Measurements from ENCODE around the gene RIBC2.
"Not testable (repeated sequence)": the region's sequence is repeated elsewhere in the genome, so short reads cannot be mapped to it uniquely, and the experiment has no call there.

Gene RIBC2

GRCh38 chr22:45423524-45423923 is 10.0 kb downstream of the RIBC2 start:
- DNase-seq (ENCODE audit: extremely low spot score, insufficient read length, low read depth): no peak
- FAIRE-seq: no peak

- no peak for FAIRE-seq
- DNase-seq (ENCODE audit: extremely low spot score, insufficient read length, low read depth): no peak
Measured at GRCh38 chr22:45424241-45424731, 10.8 kb downstream of the RIBC2 start.

- no peak for FAIRE-seq
- DNase-seq (ENCODE audit: extremely low spot score, insufficient read length, low read depth): no peak
Measured at GRCh38 chr22:45425101-45425500, 11.6 kb downstream of the RIBC2 start.

GRCh38 chr22:45425531-45426265 is 12.2 kb downstream of the RIBC2 start:
- DNase-seq (ENCODE audit: extremely low spot score, insufficient read length, low read depth): no peak
- FAIRE-seq: no peak

GRCh38 chr22:45426387-45426786 is 12.9 kb downstream of the RIBC2 start:
- no peak for FAIRE-seq
- DNase-seq (ENCODE audit: extremely low spot score, insufficient read length, low read depth): no peak

- DNase-seq (ENCODE audit: extremely low spot score, insufficient read length, low read depth) (no peak), FAIRE-seq (no peak)
Measured at GRCh38 chr22:45427114-45427513, 13.6 kb downstream of the RIBC2 start.

GRCh38 chr22:45428391-45429385 is 15.2 kb downstream of the RIBC2 start:
- FAIRE-seq (no peak), DNase-seq (ENCODE audit: extremely low spot score, insufficient read length, low read depth) (no peak)

- FAIRE-seq (no peak), DNase-seq (ENCODE audit: extremely low spot score, insufficient read length, low read depth) (no peak)
Measured at GRCh38 chr22:45429424-45429823, 15.9 kb downstream of the RIBC2 start.

GRCh38 chr22:45429981-45430775 is 16.7 kb downstream of the RIBC2 start:
- FAIRE-seq (no peak), DNase-seq (ENCODE audit: extremely low spot score, insufficient read length, low read depth) (no peak)

- FAIRE-seq (no peak), DNase-seq (ENCODE audit: extremely low spot score, insufficient read length, low read depth) (no peak)
Measured at GRCh38 chr22:45430871-45431270, 17.4 kb downstream of the RIBC2 start.

- DNase-seq (ENCODE audit: extremely low spot score, insufficient read length, low read depth) (no peak), FAIRE-seq (no peak)
Measured at GRCh38 chr22:45434981-45435380, 21.5 kb downstream of the RIBC2 start.

GRCh38 chr22:45435544-45436139 is 22.1 kb downstream of the RIBC2 start:
- DNase-seq (ENCODE audit: extremely low spot score, insufficient read length, low read depth) (peak; percentile 44), FAIRE-seq (peak; percentile 96)

GRCh38 chr22:45436871-45437517 is 23.5 kb downstream of the RIBC2 start:
- not testable (repeated sequence) for FAIRE-seq; DNase-seq (ENCODE audit: extremely low spot score, insufficient read length, low read depth)

- FAIRE-seq (no peak), DNase-seq (ENCODE audit: extremely low spot score, insufficient read length, low read depth) (no peak)
Measured at GRCh38 chr22:45438336-45438735, 24.8 kb downstream of the RIBC2 start.

GRCh38 chr22:45440688-45441087 is 27.2 kb downstream of the RIBC2 start:
- FAIRE-seq: not testable (repeated sequence)

GRCh38 chr22:45441138-45441537 is 27.6 kb downstream of the RIBC2 start:
- FAIRE-seq (no peak), DNase-seq (ENCODE audit: extremely low spot score, insufficient read length, low read depth) (no peak)

More at GRCh38 chr22:45440688-45441087, 27.2 kb downstream of the RIBC2 start:
- not testable (repeated sequence) for DNase-seq (ENCODE audit: extremely low spot score, insufficient read length, low read depth)

GRCh38 chr22:45442116-45442515 is 28.6 kb downstream of the RIBC2 start:
- FAIRE-seq: no peak

GRCh38 chr22:45444168-45444567 is 30.7 kb downstream of the RIBC2 start:
- DNase-seq (ENCODE audit: extremely low spot score, insufficient read length, low read depth) (no peak), FAIRE-seq (no peak)

More at GRCh38 chr22:45442116-45442515, 28.6 kb downstream of the RIBC2 start:
- no peak for DNase-seq (ENCODE audit: extremely low spot score, insufficient read length, low read depth)

All from GM18507 (cell line).